Measurements from ENCODE around the gene WASL.
"Not testable (repeated sequence)": the region's sequence is repeated elsewhere in the genome, so short reads cannot be mapped to it uniquely, and the experiment has no call there.

The WASL gene

DNA sequence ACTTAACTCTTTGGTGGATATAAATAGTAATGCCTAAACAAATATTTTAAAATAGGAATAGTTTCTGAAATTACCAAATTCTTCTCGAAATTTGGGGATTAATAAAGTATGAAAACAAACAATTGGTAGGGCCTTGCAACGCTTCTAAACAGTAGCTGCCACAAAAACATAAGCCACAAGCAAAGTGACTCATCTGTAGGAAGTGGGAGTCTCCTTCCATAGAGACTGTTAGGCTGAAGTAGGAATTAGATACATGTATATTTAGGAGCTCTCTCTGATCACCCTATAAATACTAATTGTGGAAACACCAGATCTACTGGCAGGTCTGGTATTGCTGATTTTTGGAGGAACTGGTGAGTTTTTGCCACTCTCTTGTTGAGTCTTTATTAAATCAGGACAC lies 98.8 kb downstream of the WASL start:
- Mint-ChIP-seq H3K4me1 (ENCODE audit: low read depth in 2 of 2) (no peaks in the 10 kb centered on the region), H3K4me3 (no peak overlapping the region), H3K9me3 (no peaks in the 10 kb centered on the region), H3K27ac (no peak overlapping the region), H3K27me3 (peaks cover 22 to 43% of the 10 kb centered on the region in 2 donors), H3K36me3 (ENCODE audit: insufficient read depth) (no peaks in the 10 kb centered on the region)
- no peak for DNase-seq
- no peak for ATAC-seq (replicated peaks)

- no peak overlapping the region for H3K27ac Mint-ChIP-seq
- H3K4me1 Mint-ChIP-seq (ENCODE audit: low read depth in 2 of 2) = no peaks in the 10 kb centered on the region
- no peak overlapping the region for H3K4me3 Mint-ChIP-seq
- H3K27me3 Mint-ChIP-seq = peaks cover 24 to 61% of the 10 kb centered on the region in 2 donors
- no peaks in the 10 kb centered on the region for H3K9me3 Mint-ChIP-seq
- no peak for ATAC-seq (replicated peaks)
- no peak for DNase-seq
- no peaks in the 10 kb centered on the region for H3K36me3 Mint-ChIP-seq (ENCODE audit: insufficient read depth)
These were observed 101.6 kb downstream of the WASL start for GRCh38 chr7:123647106-123647730.

DNA sequence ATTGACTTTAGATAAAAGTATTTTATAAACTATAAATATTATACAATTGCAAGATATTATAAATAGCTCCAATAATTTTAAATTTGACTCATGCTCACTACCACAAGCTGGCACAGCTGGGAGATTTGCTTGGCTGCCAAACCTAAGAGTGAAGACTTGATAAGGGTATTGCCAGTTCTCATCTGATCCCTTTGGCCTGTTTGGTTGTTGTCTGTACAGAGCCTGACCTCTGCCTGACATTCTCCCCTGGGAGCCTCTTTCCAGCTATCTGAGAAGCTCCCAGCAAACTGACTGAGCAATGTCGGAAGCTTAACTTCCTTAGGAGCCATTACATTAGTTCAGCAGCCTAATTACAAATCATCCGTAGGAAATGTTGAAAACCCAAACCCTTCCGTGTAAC lies 103.3 kb downstream of the WASL start:
- Mint-ChIP-seq H3K9me3 (no peaks in the 10 kb centered on the region), H3K4me1 (ENCODE audit: low read depth in 2 of 2) (no peaks in the 10 kb centered on the region), H3K27me3 (peaks cover 36 to 77% of the 10 kb centered on the region in 2 donors), H3K4me3 (no peak overlapping the region), H3K36me3 (ENCODE audit: insufficient read depth) (no peaks in the 10 kb centered on the region), H3K27ac (no peak overlapping the region)
- DNase-seq (no peak), ATAC-seq (replicated peaks) (no peak)

DNA sequence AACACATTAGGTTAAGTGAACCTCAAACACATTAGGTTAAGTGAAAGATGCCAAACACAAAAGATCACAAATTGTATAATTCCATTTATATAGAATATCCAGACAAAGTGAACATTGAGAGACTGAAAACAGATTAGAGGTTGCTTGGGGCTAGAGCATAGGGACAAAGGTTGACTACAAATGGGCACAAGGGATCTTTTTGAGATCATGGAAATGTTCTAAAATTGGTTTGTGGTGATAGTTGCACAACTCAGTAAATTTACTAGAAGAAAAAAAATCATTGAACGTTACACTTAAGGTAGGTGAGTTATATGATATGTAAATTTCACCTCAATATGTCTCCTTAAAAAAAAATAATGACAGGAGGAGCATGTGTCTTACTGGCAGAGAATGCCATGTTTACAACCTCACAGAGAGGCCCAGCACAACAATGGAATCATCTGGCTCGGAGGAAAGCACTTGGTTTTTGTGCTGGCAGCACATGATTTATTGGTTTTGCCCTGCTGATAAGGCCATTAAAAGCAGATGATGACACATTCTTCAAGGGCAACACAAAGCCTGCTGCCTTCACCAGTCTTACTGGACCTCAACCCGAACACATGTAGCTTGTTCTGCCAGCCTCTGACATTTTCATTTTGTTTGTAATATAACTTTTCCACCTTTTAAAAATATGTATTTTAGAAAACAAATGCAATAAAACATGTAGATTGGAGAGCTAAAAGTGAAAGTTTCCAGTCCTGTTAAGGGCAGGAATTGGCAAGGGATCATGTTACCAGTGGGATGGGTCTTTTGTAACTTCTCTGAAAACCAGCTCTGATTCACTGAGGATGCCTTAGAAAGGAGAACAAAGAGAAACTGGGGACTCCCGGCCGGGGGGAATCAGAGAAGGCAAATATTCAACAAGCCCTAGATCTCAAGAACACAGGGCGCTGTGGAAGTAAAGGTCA lies 105.0 kb downstream of the WASL start:
- Mint-ChIP-seq H3K4me1 (ENCODE audit: low read depth in 2 of 2) (no peaks in the 10 kb centered on the region), H3K9me3 (no peaks in the 10 kb centered on the region), H3K36me3 (ENCODE audit: insufficient read depth) (no peaks in the 10 kb centered on the region), H3K27ac (no peak overlapping the region), H3K27me3 (peaks cover 37 to 74% of the 10 kb centered on the region in 2 donors), H3K4me3 (no peak overlapping the region)
- no peak for DNase-seq
- ATAC-seq (replicated peaks) = no peak

DNA sequence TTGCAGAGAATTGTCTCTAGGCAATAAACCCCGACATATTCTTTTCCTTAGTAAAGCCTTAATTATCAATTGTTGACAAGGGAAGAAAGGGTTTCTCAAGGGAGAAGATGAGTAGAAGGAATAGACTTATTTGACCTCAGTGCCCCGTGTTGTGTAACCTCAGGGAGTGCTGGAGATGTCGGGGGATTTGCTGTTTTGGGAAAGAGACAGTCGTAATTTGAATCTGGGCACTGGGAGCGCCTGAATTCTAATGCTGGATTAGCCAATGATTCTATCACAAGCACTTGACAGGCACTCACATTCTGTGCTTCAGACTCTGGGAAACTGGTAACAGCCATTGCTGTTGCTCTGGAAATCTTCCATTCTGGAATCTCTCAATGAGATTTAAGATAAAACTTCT lies 106.9 kb downstream of the WASL start:
- Mint-ChIP-seq H3K4me3 (no peak overlapping the region), H3K36me3 (ENCODE audit: insufficient read depth) (no peaks in the 10 kb centered on the region), H3K27ac (no peak overlapping the region), H3K4me1 (ENCODE audit: low read depth in 2 of 2) (no peaks in the 10 kb centered on the region), H3K27me3 (peaks cover 46 to 76% of the 10 kb centered on the region in 2 donors), H3K9me3 (no peaks in the 10 kb centered on the region)
- DNase-seq (no peak), ATAC-seq (replicated peaks) (no peak)

GRCh38 chr7:123640583-123640982 lies 108.2 kb downstream of the WASL start:
- Mint-ChIP-seq H3K4me1 (ENCODE audit: low read depth in 2 of 2) (no peaks in the 10 kb centered on the region), H3K27ac (no peak overlapping the region), H3K9me3 (no peaks in the 10 kb centered on the region), H3K36me3 (ENCODE audit: insufficient read depth) (no peaks in the 10 kb centered on the region), H3K4me3 (no peak overlapping the region), H3K27me3 (peaks cover 36 to 66% of the 10 kb centered on the region in 2 donors)
- no peak for ATAC-seq (replicated peaks)
- DNase-seq = no peak

- Mint-ChIP-seq H3K9me3 (no peaks in the 10 kb centered on the region), H3K4me3 (no peak overlapping the region), H3K27me3 (peaks cover 31 to 57% of the 10 kb centered on the region in 2 donors)
These were observed 109.2 kb downstream of the WASL start for GRCh38 chr7:123639631-123640030.

DNA sequence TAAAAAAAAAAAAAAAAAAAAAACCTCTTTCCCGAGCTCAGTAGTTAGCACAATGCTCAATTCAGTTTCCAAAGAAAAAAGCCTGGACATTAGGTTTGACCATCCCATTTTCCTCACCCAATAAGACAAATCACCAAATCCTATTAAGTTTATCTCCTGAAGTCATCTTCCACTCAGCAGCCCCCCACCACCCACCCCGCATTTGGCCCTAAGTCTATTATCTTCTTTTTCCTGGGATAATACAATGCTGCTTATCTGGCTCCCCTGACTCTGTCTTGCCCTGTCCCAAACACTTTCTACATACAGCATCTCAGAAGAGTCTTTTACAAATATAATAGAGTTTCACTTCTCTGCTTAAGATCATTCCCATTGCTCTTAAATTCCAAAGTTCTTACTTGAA lies 110.9 kb downstream of the WASL start:
- Mint-ChIP-seq H3K36me3 (ENCODE audit: insufficient read depth) (no peaks in the 10 kb centered on the region), H3K4me1 (ENCODE audit: low read depth in 2 of 2) (no peaks in the 10 kb centered on the region), H3K27me3 (peaks cover 31 to 47% of the 10 kb centered on the region in 2 donors), H3K4me3 (no peak overlapping the region), H3K9me3 (no peaks in the 10 kb centered on the region), H3K27ac (no peak overlapping the region)
- ATAC-seq (replicated peaks) (no peak), DNase-seq (no peak)

More at GRCh38 chr7:123639631-123640030, 109.2 kb downstream of the WASL start:
- Mint-ChIP-seq H3K4me1 (ENCODE audit: low read depth in 2 of 2) (no peaks in the 10 kb centered on the region), H3K36me3 (ENCODE audit: insufficient read depth) (no peaks in the 10 kb centered on the region), H3K27ac (no peak overlapping the region)
- no peak for ATAC-seq (replicated peaks)
- DNase-seq = no peak

DNA sequence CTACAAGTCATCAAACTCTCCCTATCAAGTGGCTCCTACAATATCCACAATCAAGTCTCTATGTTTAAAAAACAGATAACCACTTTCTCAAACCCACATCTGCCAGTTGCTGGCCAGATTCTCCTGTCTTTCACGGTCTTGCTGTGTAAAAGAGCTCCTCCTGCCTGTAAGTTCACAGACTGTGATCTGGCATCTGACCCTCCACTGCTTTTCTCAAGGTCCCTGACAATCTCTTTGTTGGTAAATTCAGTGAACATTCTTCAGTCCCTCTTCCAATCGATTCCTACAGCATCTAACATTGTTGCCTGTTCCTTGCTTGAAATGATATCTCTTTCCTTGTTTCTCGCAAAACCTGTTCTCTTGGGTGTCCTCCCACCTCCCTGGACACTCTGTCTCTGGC lies 111.6 kb downstream of the WASL start:
- H3K9me3 Mint-ChIP-seq = no peaks in the 10 kb centered on the region
- H3K36me3 Mint-ChIP-seq (ENCODE audit: insufficient read depth) = no peaks in the 10 kb centered on the region
- H3K27me3 Mint-ChIP-seq = peaks cover 34 to 42% of the 10 kb centered on the region in 2 donors
- DNase-seq = no peak
- H3K4me3 Mint-ChIP-seq = no peak overlapping the region
- no peak for ATAC-seq (replicated peaks)
- H3K27ac Mint-ChIP-seq = no peak overlapping the region
- no peaks in the 10 kb centered on the region for H3K4me1 Mint-ChIP-seq (ENCODE audit: low read depth in 2 of 2)

GRCh38 chr7:123635551-123636359 lies 113.0 kb downstream of the WASL start:
- Mint-ChIP-seq H3K27me3 (peaks cover 32 to 36% of the 10 kb centered on the region in 2 donors), H3K9me3 (no peaks in the 10 kb centered on the region), H3K4me1 (ENCODE audit: low read depth in 2 of 2) (no peaks in the 10 kb centered on the region), H3K36me3 (ENCODE audit: insufficient read depth) (no peaks in the 10 kb centered on the region), H3K27ac (no peak overlapping the region), H3K4me3 (no peak overlapping the region)
- ATAC-seq (replicated peaks) (no peak), DNase-seq (no peak)

DNA sequence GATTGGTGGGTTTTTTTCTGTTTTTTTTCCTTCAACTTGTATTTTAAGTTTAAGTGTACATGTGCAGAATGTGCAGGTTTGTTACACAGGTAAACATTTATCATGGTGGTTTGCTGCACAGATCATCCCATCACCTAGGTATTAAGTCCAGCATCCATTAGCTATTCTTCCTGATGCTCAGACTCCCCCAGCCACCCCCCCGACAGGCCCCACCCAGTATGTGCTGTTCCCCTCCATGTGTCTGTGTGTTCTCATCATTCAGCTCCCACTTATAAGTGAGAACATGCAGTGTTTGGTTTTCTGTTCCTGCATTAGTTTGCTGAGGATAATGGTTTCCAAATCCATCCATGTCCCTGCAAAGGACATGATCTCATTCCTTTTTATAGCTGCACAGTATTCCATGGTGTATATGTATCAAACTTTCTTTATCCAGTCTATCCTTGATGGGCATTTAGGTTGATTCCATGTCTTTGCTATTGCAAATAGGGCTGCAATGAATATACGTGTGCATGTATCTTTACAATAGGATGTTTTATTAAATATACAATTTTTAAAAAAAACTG lies 114.7 kb downstream of the WASL start:
- H3K4me3 Mint-ChIP-seq; H3K4me1 Mint-ChIP-seq (ENCODE audit: low read depth in 2 of 2); H3K9me3 Mint-ChIP-seq; DNase-seq; ATAC-seq (replicated peaks); H3K36me3 Mint-ChIP-seq (ENCODE audit: insufficient read depth); H3K27ac Mint-ChIP-seq: not testable (repeated sequence)
- peaks cover 32 to 38% of the 10 kb centered on the region in 2 donors for H3K27me3 Mint-ChIP-seq

DNA sequence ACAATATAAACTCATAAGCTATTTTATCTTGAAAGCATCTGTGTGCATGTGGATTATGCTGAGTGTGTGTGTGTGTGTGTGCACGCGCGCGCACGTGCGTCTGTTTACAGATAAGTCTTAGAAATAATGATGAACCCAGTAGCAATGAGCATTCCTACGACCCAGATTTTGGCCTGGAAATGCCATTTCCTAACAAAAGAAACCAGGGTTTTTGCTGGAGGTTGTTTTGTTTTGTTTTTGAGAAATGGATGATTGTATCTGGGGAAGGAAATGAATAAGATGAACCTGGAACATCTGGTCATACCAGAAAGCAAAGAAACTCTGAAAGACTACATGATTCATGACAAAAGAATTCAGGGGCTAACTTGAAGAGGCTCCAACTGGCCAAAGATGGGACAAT lies 115.2 kb downstream of the WASL start:
- DNase-seq (no peak), ATAC-seq (replicated peaks) (no peak)
- Mint-ChIP-seq H3K27me3 (peaks cover 35 to 40% of the 10 kb centered on the region in 2 donors), H3K36me3 (ENCODE audit: insufficient read depth) (no peaks in the 10 kb centered on the region), H3K9me3 (no peaks in the 10 kb centered on the region), H3K4me1 (ENCODE audit: low read depth in 2 of 2) (no peaks in the 10 kb centered on the region), H3K4me3 (no peak overlapping the region), H3K27ac (no peak overlapping the region)

GRCh38 chr7:123632808-123633207 lies 116.0 kb downstream of the WASL start:
- no peak for ATAC-seq (replicated peaks)
- Mint-ChIP-seq H3K9me3 (no peaks in the 10 kb centered on the region), H3K4me1 (ENCODE audit: low read depth in 2 of 2) (no peaks in the 10 kb centered on the region), H3K4me3 (no peak overlapping the region), H3K27ac (no peak overlapping the region), H3K36me3 (ENCODE audit: insufficient read depth) (no peaks in the 10 kb centered on the region), H3K27me3 (peaks cover 28 to 33% of the 10 kb centered on the region in 2 donors)
- DNase-seq = no peak
